Erythroblast (primary cell): ENCODE measurements around the gene UCK1.

Experiments
- GATA1 ChIP-seq: IDR thresholded peaks from 2 replicates; pipeline ENCODE4 v1.6.1; 2011; ENCODE audit warnings: low read depth, mild to moderate bottlenecking, control low read depth, low read length, moderate library complexity
- POLR2A ChIP-seq: IDR thresholded peaks from 2 replicates; pipeline ENCODE4 v1.6.1; 2011; ENCODE audit warnings: mild to moderate bottlenecking, low read length

DNA sequence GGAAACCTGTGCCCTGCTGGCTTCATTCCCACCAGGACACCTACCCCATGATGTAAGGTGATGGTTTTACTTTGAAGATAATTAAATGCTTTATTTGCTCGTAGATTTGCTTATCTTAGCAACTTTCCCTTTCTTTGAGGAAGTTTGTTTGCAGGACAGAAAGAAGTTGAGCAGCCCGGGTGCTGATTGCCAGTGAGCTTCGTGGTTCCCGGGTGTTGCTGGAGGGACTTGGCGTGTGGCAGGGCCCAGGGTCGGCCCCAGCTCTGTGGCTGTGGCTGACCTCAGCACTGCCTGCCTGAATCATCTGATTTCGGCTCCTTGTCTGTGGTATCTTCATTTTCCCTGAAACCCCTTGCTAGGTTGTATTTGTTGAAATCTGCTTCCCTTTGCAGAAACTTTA is 19.6 kb downstream of the UCK1 start:
- no peak for TF ChIP-seq POLR2A
- no peak for TF ChIP-seq GATA1
